Measurements from ENCODE around the gene SORD. TPM values are rescaled to one million over a fixed set of nuclear protein-coding genes. Genes with fewer than 3 reads are reported as not detected.
"Not testable (repeated sequence)": the region's sequence is repeated elsewhere in the genome, so short reads cannot be mapped to it uniquely, and the experiment has no call there.

Gene SORD
- total RNA-seq: 25.9 TPM

DNA sequence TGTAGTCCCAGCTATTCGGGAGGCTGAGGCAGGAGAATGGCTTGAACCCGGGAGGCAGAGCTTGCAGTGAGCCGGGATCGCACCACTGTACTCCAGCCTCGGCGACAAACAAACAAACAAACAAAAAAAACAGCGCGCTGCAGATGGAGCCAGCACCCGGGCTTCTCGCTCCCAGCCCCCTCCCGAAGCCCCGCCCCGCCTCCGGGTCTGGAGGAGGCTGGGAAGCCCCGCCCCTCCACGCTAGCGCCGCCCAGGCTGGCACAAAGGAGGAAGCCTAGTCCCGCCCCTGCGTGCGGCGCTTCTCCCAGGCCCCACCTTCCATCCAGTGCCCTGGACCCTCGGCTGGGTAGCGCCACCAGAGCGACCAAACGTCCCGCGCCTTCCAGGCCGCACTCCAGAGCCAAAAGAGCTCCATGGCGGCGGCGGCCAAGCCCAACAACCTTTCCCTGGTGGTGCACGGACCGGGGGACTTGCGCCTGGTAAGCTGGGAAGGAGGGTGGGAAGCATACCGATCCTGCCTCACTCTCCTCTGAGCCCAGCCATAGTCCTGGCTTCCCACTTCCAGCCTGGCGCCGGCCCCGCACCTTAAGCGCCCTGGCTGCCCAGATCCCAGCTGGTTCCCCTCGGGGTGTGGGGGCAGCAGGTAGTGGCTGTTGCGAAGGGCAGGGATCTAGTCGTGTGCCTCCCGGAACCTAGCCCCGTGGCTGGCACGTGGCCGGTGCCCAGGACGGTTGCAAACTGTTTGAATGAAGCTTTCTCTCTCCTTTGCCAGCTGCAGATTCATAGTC, at the start of gene SORD:
Gene SORD (plus strand): TSS at position 325 of the 788 bp plus-strand sequence. CDS start 89 bp downstream, at position 414.
- peak; percentile 60 to 91 (median 87) for DNase-seq (ENCODE audit: low read depth in 2 of 3, low spot score in 2 of 3)

GRCh38 chr15:44976183-44976582, 46.8 kb upstream of the SORD start:
- not testable (repeated sequence) for DNase-seq (ENCODE audit: low read depth in 2 of 3, low spot score in 2 of 3)

DNA sequence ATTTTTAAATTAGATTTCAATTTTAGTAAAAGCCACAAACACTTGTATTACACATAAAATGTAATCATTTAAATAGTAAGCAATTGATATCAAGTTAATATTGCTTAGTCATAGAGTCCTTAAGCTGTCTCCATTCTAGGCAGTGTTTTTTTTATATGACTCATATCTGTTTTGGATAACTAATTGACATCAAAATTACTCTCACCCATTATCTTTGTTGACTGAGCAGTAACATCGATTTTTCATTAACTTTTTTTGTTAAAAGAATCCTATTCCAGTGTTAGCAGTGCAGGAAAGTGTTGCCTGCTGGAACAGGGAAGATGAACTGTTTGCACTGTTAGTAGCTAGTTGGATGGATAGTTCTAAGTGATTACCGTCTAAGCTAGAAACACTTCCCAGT, 45.2 kb upstream of the SORD start:
- not testable (repeated sequence) for DNase-seq (ENCODE audit: low read depth in 2 of 3, low spot score in 2 of 3)

DNA sequence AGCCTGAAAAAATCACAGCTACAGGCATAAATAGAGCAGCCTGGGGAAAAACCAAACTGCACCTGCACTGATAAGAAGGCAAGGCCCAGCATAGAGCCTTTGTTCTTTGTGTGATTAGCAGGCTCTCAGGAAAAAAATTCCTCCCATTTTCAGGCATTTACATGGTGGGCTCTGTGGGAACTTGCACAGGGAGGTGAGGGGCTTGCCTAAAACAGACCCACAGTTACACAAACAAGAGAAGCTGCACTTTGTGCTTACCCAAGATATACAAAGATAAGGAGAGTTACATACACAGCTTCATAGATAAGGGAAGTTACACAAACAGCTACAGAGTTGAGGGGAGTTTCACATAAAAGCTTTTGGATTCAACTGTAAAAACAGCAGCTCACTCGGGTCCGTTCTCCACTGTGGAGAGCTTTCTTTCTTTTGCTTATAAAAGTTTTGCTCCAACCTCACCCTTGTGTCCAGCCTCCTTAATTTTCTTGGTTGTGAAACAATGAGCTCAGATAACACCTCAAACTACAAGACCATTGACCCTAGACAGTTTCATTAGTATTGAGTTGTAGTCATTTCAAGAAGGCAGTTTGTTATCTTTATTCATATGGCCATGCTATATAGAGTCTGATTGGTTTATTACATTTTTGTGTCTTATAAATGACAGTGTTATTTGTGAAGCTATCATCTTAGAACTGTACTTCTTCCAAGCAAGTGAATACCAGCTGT, 43.2 kb upstream of the SORD start:
- DNase-seq (ENCODE audit: low read depth in 2 of 3, low spot score in 2 of 3): not testable (repeated sequence)

GRCh38 chr15:44984144-44984543, 38.9 kb upstream of the SORD start:
- not testable (repeated sequence) for DNase-seq (ENCODE audit: low read depth in 2 of 3, low spot score in 2 of 3)

DNA sequence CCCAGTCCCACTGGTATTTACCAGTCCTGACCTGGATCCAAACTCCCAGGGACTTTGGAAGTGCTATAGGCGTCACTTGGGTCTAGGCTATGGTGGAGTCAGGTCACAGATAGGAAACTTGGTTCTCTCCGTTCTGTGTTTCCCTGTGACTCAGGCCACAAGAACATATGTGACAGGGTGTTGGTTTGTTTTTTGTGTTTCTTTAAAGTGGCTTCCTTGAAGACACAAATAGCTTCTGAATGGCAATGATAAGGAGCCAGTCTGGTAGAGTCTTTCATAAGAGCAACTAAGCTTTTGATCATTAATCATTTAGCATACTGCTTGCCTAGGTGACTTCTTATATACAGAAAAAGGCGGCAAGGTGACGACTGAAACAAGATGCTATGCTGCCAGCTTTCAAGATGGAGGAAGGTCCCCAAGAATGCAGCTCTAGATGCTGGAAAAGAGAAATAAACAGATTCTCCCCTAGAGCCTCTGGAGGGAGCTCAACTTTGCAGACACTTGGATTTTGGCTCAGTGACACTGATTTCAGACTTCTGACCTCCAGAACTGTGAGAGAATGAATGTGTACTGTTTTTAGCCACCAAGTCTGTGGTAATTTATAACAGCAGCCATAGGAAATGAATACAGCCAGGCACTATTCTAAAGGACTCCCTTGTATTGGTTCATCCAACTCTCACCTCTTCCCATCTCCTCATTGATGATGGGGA, 36.5 kb upstream of the SORD start:
- not testable (repeated sequence) for DNase-seq (ENCODE audit: low read depth in 2 of 3, low spot score in 2 of 3)

DNA sequence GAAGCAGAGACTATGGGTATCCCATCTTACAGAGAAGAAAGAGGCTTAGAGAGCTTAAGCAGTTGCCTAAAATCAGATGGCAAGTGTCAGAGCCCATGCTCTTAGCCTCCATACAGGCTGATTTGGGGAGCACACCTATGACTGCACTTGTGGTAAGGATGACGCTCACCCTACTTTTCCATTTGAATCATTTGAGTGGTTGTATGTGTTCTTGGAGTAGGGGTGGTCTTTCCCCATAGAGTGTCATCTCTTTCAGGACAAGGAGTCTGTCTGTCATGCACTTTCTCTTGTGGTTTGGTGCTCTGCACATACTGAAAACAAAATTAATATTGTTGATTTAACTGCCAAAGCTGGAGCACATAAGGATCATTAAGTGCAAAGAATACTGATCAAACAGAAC, 35.3 kb upstream of the SORD start:
- DNase-seq (ENCODE audit: low read depth in 2 of 3, low spot score in 2 of 3): not testable (repeated sequence)

DNA sequence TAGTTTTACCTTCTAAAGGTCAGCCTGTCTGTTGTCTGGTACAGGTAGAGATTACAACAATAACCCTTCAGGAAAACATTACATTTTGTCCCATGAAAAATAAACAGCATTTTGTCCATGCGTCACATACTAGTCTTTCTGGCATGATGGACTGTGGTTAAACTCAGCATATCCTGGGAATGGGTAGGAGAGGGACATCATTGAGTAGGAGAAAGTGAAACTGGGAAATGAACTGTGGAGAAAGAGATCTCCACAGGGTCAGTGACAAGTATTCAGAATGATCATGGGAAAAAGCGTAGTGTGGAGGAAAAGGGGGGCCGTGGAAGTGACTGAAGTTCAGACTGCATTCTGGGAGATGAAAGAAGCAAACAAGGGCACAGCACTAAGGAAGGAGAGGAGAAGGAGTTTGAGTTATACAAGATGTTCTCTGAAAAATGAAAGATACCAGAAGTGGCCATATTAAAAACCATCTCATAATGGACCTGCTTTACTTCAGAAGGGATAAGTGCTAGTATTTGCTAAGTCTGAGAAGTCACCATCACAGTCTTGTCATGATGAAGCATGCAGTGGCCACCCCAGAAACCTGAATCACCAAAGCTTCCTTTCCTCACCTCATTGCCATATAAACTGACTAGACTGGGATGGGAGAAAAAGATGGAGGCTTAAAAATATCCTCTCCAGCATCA, 34.7 kb upstream of the SORD start:
- DNase-seq (ENCODE audit: low read depth in 2 of 3, low spot score in 2 of 3): not testable (repeated sequence)

DNA sequence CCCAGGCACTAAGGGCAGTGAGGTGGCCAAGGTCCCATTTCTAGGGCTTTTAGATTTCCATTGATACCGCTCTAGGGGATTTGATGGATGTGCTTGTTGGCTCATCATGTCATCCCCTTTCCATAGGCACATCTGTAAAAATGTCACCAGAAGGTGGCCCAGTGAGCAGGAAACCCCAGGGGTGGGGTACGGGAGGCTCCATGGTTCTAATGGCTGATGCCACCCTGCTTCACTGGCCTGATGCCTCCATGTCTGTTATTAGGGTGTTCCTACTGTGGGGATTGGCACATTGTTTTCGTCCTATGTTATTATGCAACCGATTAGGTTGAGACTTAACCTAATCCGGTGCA, 34.1 kb upstream of the SORD start:
- DNase-seq (ENCODE audit: low read depth in 2 of 3, low spot score in 2 of 3): not testable (repeated sequence)

DNA sequence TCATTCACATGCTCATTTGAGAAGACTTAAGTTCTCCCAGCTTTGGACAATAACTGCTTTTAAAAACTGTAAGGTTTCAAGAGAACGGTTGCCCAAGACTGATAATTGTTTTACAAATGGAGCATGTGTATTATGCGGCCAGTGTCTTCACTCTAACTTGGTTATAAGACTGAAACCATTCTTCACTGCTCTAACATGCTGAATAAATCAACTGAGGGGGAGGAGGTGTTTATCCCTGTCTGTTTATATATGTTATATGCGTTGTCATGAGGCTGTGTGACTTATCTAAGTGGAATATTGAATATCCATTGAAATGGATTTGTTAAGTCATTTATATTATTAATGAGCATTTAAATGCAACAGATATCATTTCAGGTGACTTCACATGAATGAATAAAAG, 25.4 kb upstream of the SORD start:
- not testable (repeated sequence) for DNase-seq (ENCODE audit: low read depth in 2 of 3, low spot score in 2 of 3)

GRCh38 chr15:44999105-44999504, 23.9 kb upstream of the SORD start:
- DNase-seq (ENCODE audit: low read depth in 2 of 3, low spot score in 2 of 3): no peak

DNA sequence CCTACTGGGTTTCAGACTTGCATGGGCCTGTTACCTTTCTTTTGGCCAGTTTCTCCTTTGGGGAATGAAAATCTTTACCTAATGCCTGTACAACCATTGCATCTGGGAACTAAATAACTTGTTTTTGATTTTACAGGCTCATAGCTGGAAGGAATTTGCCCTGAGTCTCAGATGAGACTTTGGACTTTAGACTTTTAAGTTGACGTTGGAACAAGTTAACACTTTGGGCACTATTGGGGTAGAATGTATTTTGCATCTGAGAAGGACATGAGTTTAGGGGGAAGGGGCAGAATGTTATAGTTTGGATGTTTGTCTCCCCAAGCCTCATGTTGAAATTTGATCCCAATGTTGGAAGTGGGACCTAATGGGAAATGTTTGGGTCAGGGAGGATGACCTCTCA, 21.8 kb upstream of the SORD start:
- DNase-seq (ENCODE audit: low read depth in 2 of 3, low spot score in 2 of 3): not testable (repeated sequence)

DNA sequence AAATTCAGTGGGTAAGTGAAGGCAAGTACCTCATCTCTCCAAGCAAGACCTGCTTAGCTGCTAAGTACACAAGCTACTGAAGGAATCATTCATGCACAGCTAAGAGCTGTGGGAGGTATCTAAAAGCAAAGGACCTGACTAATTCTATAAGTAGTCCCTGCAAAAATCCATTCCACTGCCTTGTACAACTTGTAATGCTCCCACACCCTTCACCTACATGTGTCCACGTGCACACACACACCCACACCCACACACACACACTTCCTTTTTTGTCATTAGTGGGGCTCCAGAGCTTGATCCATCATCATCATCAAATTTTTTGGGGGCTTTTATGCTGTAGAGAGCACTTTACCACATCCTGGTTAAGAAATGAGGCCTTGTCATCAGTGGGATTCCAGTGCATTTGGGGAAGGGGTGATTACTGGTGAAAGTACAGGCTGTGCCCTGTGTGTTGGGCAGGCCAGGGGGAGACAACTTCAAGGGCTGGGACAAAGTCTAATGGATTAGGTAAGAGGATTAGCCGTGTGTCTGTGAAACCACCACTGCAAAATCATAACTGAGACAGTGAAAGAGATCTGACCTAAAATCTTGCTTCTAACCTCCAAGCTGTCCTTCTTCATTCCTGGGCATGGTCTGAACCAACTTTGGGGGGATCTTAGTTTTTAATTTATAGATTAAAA, 19.1 kb upstream of the SORD start:
- not testable (repeated sequence) for DNase-seq (ENCODE audit: low read depth in 2 of 3, low spot score in 2 of 3)

GRCh38 chr15:45004590-45005175, 18.3 kb upstream of the SORD start:
- not testable (repeated sequence) for DNase-seq (ENCODE audit: low read depth in 2 of 3, low spot score in 2 of 3)

GRCh38 chr15:45009046-45009445, 13.9 kb upstream of the SORD start:
- DNase-seq (ENCODE audit: low read depth in 2 of 3, low spot score in 2 of 3): no peak

- not testable (repeated sequence) for DNase-seq (ENCODE audit: low read depth in 2 of 3, low spot score in 2 of 3)
Measured at GRCh38 chr15:45015114-45015513, 7.9 kb upstream of the SORD start.

DNA sequence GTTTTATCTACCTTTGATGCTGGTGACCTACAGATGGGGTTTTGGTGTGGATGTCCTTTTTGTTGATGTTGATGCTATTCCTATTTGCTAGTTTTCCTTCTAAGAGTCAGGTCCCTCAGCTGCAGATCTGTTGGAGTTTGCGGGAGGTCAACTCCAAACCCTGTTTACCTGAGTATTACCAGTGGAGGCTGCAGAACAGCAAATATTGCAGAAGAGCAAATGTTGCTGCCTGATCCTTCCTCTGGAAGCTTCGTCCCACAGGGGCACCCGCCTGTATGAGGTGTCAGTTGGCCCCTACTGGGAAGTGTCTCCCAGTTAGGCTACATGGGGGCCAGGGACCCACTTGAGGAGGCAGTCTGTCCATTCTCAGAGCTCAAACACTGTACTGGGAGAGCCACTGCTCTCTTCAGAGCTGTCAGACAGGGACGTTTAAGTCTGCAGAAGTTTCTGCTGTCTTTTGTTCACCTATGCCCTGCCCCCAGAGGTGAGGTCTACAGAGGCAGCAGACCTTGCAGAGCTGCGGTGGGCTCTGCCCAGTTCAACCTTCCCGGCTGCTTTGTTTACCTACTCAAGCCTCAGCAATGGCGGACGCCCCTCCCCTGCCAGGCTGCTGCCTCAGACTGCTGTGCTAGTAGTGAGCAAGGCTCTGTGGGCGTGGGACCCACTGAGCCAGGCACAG, 2.6 kb upstream of the SORD start:
- DNase-seq (ENCODE audit: low read depth in 2 of 3, low spot score in 2 of 3): not testable (repeated sequence)

DNA sequence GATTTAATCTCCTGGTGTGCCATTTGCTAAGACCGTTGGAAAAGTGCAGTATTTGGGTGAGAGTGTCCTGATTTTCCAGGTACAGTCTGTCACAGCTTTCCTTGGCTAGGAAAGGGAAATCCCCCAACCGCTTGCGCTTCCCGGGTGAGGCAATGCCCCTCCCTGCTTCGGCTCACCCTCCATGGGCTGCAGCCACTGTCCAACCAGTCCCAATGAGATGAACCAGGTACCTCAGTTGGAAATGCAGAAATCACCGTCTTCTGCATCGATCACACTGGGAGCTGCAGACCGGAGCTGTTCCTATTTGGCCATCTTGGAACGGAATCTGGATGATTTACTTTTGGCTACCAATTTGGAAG, 2.1 kb upstream of the SORD start:
- not testable (repeated sequence) for DNase-seq (ENCODE audit: low read depth in 2 of 3, low spot score in 2 of 3)

- no peak for DNase-seq (ENCODE audit: low read depth in 2 of 3, low spot score in 2 of 3)
Measured at GRCh38 chr15:45021348-45021747, 1.6 kb upstream of the SORD start.

Data from hematopoietic multipotent progenitor cell (in vitro differentiated cells).